Measurements from ENCODE around the gene IRF2BPL. TPM values are rescaled to one million over a fixed set of nuclear protein-coding genes. Genes with fewer than 3 reads are reported as not detected.
A peak's percentile ranks its signal among the peaks of the same experiment; 100 is the strongest.

The IRF2BPL gene
- total RNA-seq, 1 donor from 2014 or later: 23.3 TPM

GRCh38 chr14:77002335-77002734 is 26.2 kb downstream of the IRF2BPL start:
- TF ChIP-seq CTCF (IDR thresholded peaks at IDR 0.05; ENCODE audit: partially characterized antibody, unreplicated experiment): no peak
- no peak overlapping the region for H3K4me3 Mint-ChIP-seq (ENCODE audit: unreplicated experiment)
- H3K9me3 Mint-ChIP-seq (ENCODE audit: unreplicated experiment): peaks cover 5% of the 10 kb centered on the region
- no peak for DNase-seq
- no peaks in the 10 kb centered on the region for H3K36me3 Mint-ChIP-seq (ENCODE audit: unreplicated experiment)
- H3K4me1 Mint-ChIP-seq (ENCODE audit: low read depth, unreplicated experiment): peaks cover 19% of the 10 kb centered on the region
- H3K27ac Mint-ChIP-seq (ENCODE audit: unreplicated experiment): no peak overlapping the region
- peaks cover 11% of the 10 kb centered on the region for H3K27me3 Mint-ChIP-seq (ENCODE audit: unreplicated experiment)

GRCh38 chr14:77000340-77001270 is 27.9 kb downstream of the IRF2BPL start:
- Mint-ChIP-seq H3K4me3 (ENCODE audit: unreplicated experiment) (peak overlapping the region; percentile 5), H3K9me3 (ENCODE audit: unreplicated experiment) (peaks cover 7% of the 10 kb centered on the region), H3K27me3 (ENCODE audit: unreplicated experiment) (peaks cover 5% of the 10 kb centered on the region), H3K36me3 (ENCODE audit: unreplicated experiment) (no peaks in the 10 kb centered on the region), H3K4me1 (ENCODE audit: low read depth, unreplicated experiment) (peaks cover 10% of the 10 kb centered on the region), H3K27ac (ENCODE audit: unreplicated experiment) (peak overlapping the region; percentile 88)
- no peak for TF ChIP-seq CTCF (IDR thresholded peaks at IDR 0.05; ENCODE audit: partially characterized antibody, unreplicated experiment)
- DNase-seq: peak; percentile 35

- peaks cover 7% of the 10 kb centered on the region for H3K9me3 Mint-ChIP-seq (ENCODE audit: unreplicated experiment)
- no peaks in the 10 kb centered on the region for H3K36me3 Mint-ChIP-seq (ENCODE audit: unreplicated experiment)
- no peak overlapping the region for H3K27ac Mint-ChIP-seq (ENCODE audit: unreplicated experiment)
- H3K4me1 Mint-ChIP-seq (ENCODE audit: low read depth, unreplicated experiment): peaks cover 8% of the 10 kb centered on the region
- peaks cover 5% of the 10 kb centered on the region for H3K27me3 Mint-ChIP-seq (ENCODE audit: unreplicated experiment)
- DNase-seq: no peak
- no peak for TF ChIP-seq CTCF (IDR thresholded peaks at IDR 0.05; ENCODE audit: partially characterized antibody, unreplicated experiment)
- no peak overlapping the region for H3K4me3 Mint-ChIP-seq (ENCODE audit: unreplicated experiment)
Observed at GRCh38 chr14:76998910-76999309, 29.6 kb downstream of the IRF2BPL start.

GRCh38 chr14:76997257-76997970 is 31.1 kb downstream of the IRF2BPL start:
- H3K27me3 Mint-ChIP-seq (ENCODE audit: unreplicated experiment): peaks cover 5% of the 10 kb centered on the region
- H3K9me3 Mint-ChIP-seq (ENCODE audit: unreplicated experiment): peaks cover 7% of the 10 kb centered on the region
- TF ChIP-seq CTCF (IDR thresholded peaks at IDR 0.05; ENCODE audit: partially characterized antibody, unreplicated experiment): no peak
- peaks cover 8% of the 10 kb centered on the region for H3K4me1 Mint-ChIP-seq (ENCODE audit: low read depth, unreplicated experiment)
- H3K36me3 Mint-ChIP-seq (ENCODE audit: unreplicated experiment): no peaks in the 10 kb centered on the region
- H3K27ac Mint-ChIP-seq (ENCODE audit: unreplicated experiment): no peak overlapping the region
- H3K4me3 Mint-ChIP-seq (ENCODE audit: unreplicated experiment): no peak overlapping the region
- DNase-seq: no peak
